Renal pelvis (tissue), 4 donors: ENCODE data around the gene KIAA0040. TPM values are rescaled to one million over a fixed set of nuclear protein-coding genes. Genes with fewer than 3 reads are reported as not detected.

ENCODE experiments used
- DNase-seq: peaks from one replicate; pipeline ENCODE4 v3.0.0-alpha.2; 2013
- polyA plus RNA-seq, 3 donors: library from polyadenylated mRNA; unstranded; fragments of 120-200 nt; gene quantifications; one replicate each; pipeline ENCODE4 v1.2.1, GENCODE V29; 2013; ENCODE audit not compliant: insufficient read length in 3 of 3

Gene KIAA0040
- polyA plus RNA-seq, 3 donors, result 13.6 to 16.5 (median 14.1) TPM

- DNase-seq, result peak; percentile 58
Observed at GRCh38 chr1:175146529-175147213, 45.9 kb downstream of the KIAA0040 start.

- no peak for DNase-seq
Observed at GRCh38 chr1:175145899-175146528, 46.6 kb downstream of the KIAA0040 start.

GRCh38 chr1:175138579-175138978 lies 54.0 kb downstream of the KIAA0040 start:
- no peak for DNase-seq

DNA sequence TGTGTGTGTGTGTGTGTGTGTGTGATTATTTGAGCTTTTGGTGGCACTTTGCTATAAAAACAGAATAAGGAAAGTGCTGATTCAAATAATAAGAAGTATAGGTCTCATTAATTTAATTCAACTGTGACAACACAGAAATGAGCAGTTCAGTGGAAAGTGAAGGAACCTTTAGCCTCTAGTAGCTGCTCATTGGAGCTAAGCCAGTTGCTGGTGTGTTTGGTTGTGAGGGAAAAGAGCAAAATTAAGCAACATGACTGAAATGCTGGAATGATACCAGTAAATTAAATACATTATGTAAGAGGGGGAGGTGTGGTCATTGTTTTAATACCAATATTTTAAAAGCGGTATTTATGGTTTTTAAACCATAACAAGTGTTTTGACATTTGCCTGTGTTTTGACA lies 55.2 kb downstream of the KIAA0040 start:
- DNase-seq, result no peak

- DNase-seq, result no peak
Observed at GRCh38 chr1:175136246-175136645, 56.3 kb downstream of the KIAA0040 start.

- DNase-seq, result no peak
Observed at GRCh38 chr1:175134500-175134899, 58.1 kb downstream of the KIAA0040 start.

GRCh38 chr1:175133673-175134435 lies 58.7 kb downstream of the KIAA0040 start:
- no peak for DNase-seq

DNA sequence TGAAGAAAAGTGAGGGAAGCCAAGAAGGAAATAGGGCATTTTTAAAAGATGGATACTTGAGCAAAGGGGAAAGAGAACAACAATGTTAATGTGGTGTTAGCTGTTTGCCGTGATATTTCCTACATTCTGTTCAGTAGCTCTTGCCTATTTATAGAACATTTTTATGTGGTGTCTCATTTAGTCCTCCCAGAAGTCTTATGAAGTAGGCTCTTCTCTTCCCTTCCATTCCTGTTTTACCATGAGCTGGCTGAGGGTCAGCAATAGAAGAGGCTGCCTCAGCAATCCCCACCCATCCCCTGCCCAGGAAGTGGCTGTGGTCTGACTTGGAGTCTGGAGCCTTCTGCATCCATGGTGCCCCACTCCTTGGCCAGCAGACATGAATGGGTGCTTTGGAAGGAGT lies 60.1 kb downstream of the KIAA0040 start:
- DNase-seq, result no peak

- no peak for DNase-seq
Observed at GRCh38 chr1:175131095-175131494, 61.5 kb downstream of the KIAA0040 start.

DNA sequence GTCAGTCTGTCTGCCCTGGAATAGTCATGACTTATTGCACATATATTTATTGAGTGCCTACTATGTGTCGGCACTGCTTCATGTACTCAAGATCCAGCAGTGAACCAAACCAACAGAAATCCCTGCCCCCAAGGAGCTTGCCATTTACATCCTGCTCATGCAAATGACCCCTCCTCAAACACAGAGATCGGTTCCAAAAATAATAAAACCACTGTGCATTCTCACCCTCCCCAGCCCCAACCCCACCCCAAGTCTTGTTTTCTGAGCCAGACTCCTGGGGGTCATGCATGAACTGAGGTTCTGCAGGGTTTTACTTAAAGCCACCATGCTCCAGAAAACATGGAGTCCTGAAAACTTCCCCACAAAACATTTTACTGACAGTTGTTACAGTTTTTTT lies 61.9 kb downstream of the KIAA0040 start:
- no peak for DNase-seq

- no peak for DNase-seq
Observed at GRCh38 chr1:175129997-175130648, 62.5 kb downstream of the KIAA0040 start.

GRCh38 chr1:175129644-175129996 lies 63.0 kb downstream of the KIAA0040 start:
- no peak for DNase-seq

GRCh38 chr1:175129182-175129581 lies 63.4 kb downstream of the KIAA0040 start:
- DNase-seq, result no peak

GRCh38 chr1:175128523-175128922 lies 64.1 kb downstream of the KIAA0040 start:
- DNase-seq, result no peak

GRCh38 chr1:175127565-175127964 lies 65.0 kb downstream of the KIAA0040 start:
- no peak for DNase-seq

DNA sequence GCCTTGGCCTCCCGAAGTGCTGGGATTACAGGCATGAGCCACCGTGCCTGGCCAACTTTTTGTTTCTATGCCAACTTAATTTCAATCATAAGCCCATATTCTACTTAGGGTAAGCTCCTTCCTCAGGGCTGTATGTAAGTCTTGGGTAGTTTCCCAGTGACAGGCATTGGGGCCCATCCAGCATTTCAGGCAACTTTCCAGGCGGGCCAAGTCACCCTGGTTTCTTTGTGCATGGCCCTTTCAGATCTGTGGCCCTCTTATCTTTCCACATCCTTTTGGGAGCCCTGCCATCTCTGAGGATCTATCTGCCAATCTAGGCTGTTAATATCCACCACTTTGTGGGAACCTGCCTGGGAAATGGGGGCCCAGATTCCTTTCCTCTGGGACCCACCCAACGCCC lies 66.2 kb downstream of the KIAA0040 start:
- no peak for DNase-seq

- no peak for DNase-seq
Observed at GRCh38 chr1:175124861-175125260, 67.7 kb downstream of the KIAA0040 start.

DNA sequence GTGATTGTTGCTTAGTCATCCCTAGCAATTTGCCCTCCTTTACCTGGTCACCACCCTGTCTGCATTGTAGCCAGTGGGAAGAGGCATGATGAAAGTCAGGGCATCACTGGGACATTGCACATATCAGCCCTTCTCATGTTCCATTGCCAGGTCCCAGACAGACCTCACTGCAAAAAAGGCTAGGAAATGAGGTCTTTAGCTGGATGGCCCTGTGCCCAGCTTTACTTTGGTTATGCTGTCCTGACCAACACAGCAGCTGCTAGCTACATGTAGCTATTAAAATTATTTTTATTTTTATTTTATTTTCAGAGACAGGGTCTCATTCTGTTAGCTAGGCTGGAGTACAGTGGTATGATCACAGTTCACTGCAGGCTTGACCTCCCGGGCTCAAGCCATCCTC lies 72.1 kb downstream of the KIAA0040 start:
- no peak for DNase-seq

DNA sequence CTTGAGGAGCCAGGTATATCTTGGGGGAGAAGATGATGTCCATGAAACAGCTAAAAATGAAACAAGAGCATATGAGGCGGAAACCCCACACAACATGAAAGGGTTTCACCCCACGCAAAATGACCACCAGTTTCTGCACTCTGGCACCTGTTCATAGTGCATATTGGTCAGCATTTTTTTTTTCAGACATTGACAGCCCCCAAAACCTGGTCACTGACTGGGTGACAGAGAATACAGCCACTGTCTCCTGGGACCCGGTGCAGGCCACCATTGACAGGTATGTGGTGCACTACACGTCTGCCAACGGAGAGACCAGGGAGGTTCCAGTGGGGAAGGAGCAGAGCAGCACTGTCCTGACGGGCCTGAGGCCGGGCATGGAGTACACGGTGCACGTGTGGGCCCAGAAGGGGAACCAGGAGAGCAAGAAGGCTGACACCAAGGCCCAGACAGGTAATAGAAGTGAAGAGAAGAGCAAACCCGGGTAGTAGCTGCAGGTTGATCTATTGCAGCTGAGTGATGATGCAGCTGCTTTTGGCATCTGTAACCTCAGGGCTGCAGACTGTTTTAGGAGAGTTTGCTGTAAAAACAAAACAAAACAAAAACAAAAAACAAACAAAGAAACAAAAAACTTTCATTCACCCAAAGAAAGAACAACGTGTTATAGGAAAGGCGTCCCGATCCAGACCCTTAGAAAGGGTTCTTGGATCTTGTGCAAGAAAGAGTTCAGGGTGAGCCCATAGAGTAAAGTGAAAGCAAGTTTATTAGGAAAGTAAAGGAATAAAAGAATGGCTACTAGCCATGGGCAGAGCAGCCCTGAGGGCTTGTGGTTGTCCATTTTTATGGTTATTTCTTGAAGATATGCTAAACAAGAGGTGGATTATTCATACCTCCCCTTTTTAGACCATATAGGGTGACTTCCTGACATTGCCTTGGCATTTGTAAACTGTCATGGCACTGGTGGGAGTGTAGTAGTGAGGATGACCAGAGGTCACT lies 73.9 kb downstream of the KIAA0040 start:
- no peak for DNase-seq

- DNase-seq, result no peak
Observed at GRCh38 chr1:175116903-175117302, 75.7 kb downstream of the KIAA0040 start.

DNA sequence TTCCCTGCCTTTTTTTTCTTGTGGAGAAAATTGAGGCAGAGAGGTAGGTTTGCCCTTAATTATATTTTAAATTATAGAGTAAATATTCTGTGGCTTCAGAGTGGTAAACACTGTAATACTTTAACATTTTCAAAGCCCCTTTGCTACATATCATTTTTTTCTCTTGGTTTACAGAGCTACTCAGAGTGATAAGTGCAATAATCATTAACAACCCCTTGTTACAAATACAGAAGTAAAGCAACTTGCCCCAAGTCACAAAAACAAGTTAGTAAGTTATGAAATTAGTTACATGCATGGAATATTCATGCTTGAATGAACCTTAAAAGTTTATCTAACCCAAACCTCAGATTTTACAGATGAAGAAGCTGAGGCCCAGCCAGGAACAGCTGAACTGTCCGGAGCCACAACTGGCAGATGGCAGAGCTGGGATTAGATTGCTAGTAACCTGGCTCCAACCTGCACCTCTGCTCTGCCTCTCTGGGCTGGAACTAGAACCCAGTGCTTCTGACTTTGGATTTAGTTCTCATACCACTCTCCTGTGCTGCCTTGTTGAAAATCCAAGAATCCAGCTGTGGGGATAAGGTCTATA lies 76.3 kb downstream of the KIAA0040 start:
- DNase-seq, result no peak
